Effector CD8-positive, alpha-beta T cell (primary cell): ENCODE data around the gene SEC62.
"Not testable (repeated sequence)": the region's sequence is repeated elsewhere in the genome, so short reads cannot be mapped to it uniquely, and the experiment has no call there.

Experiments used
- DNase-seq: peaks from one replicate; lab custom pipeline; 2025; lab: John Stamatoyannopoulos, UW

The SEC62 gene

GRCh38 chr3:170016057-170016456, 49.5 kb downstream of the SEC62 start:
- DNase-seq, result no peak

GRCh38 chr3:170019306-170019705, 52.7 kb downstream of the SEC62 start:
- DNase-seq, result not testable (repeated sequence)

GRCh38 chr3:170021083-170021482, 54.5 kb downstream of the SEC62 start:
- DNase-seq, result no peak

GRCh38 chr3:170022336-170022735, 55.7 kb downstream of the SEC62 start:
- no peak for DNase-seq

- DNase-seq, result no peak
Observed at GRCh38 chr3:170023165-170023564, 56.6 kb downstream of the SEC62 start.

GRCh38 chr3:170024581-170024980, 58.0 kb downstream of the SEC62 start:
- no peak for DNase-seq

- no peak for DNase-seq
Observed at GRCh38 chr3:170027233-170028102, 60.9 kb downstream of the SEC62 start.

- peak; percentile 29 for DNase-seq
Observed at GRCh38 chr3:170033489-170033888, 66.9 kb downstream of the SEC62 start.

- peak; percentile 62 for DNase-seq
Observed at GRCh38 chr3:170037463-170038433, 71.1 kb downstream of the SEC62 start, which contains the start of gene GPR160. TSS of gene GPR160 (plus strand) at chr3:170037995. CDS start at chr3:170083973, 45,978 bp downstream.

GRCh38 chr3:170038434-170039110, 72.0 kb downstream of the SEC62 start:
- DNase-seq, result peak; percentile 8

- DNase-seq, result no peak
Observed at GRCh38 chr3:170040418-170040817, 73.8 kb downstream of the SEC62 start.

GRCh38 chr3:170043506-170043905, 76.9 kb downstream of the SEC62 start:
- no peak for DNase-seq

GRCh38 chr3:170044271-170044670, 77.7 kb downstream of the SEC62 start:
- no peak for DNase-seq

GRCh38 chr3:170044795-170045244, 78.2 kb downstream of the SEC62 start:
- no peak for DNase-seq

- no peak for DNase-seq
Observed at GRCh38 chr3:170046269-170047132, 79.9 kb downstream of the SEC62 start.

GRCh38 chr3:170047133-170047404, 80.5 kb downstream of the SEC62 start:
- DNase-seq, result no peak
